ENCODE results near the gene CBLC. TPM values are rescaled to one million over a fixed set of nuclear protein-coding genes. Genes with fewer than 3 reads are reported as not detected.

CBLC gene
- total RNA-seq, 4 donors from 2014 or later = 64.3 to 87.0 (median 75.6) TPM

GRCh38 chr19:44756089-44756562 lies 21.6 kb upstream of the CBLC start:
- no peak for DNase-seq (ENCODE audit: low spot score in 2 of 2)
- intact Hi-C loops (cut with DNase I; ENCODE audit: low total_unique reads) = loop anchor here (5.0 kb wide), 1 partner anchor 826 kb away; the partner anchor contains the start of gene OPA3
- no peak for TF ChIP-seq POLR2A (IDR thresholded peaks at IDR 0.05)
- TF ChIP-seq CTCF (IDR thresholded peaks at IDR 0.05) = no peak
- WGBS, 2 donors = 90 to 91% methylated on average over 7 of the region's 7 CpGs
- H3K4me3 ChIP-seq (ENCODE audit: low read depth, poor library complexity, severe bottlenecking) = no peak overlapping the region

DNA sequence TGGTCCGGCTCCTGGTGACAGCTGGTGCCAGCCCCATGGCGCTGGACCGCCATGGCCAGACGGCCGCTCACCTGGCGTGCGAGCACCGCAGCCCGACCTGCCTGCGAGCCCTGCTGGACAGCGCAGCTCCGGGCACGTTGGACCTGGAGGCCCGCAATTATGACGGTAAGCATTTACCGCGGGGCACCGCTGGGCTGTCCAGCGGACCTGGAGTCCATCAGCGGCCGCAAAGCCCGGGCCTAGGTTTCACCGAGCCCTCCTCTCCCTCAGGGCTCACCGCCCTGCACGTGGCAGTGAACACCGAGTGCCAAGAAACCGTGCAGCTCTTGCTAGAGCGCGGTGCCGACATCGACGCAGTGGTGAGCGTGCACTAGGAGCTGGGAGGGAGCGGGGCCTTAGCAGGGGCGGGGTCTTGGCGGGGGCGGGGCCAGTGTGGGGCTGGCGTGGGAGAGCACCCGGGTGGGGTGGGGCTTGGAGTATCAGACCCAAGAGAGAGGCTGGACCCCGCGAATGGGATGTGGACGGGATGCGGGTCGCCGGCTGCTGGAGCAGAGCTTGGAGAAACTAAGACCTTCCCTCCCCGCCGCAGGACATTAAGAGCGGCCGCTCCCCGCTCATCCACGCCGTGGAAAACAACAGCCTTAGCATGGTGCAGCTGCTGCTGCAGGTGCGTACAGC lies 20.5 kb upstream of the CBLC start:
- TF ChIP-seq CTCF (IDR thresholded peaks at IDR 0.05) (no peak), POLR2A (IDR thresholded peaks at IDR 0.05) (no peak)
- WGBS, 2 donors = 53 to 64% methylated on average over 21 to 42 of the region's 53 CpGs
- intact Hi-C loops (cut with DNase I; ENCODE audit: low total_unique reads) = loop anchor here (5.0 kb wide), 1 partner anchor 825 kb away; the partner anchor contains the start of gene OPA3
- peak in 1 of 2 donors; percentile 90 for DNase-seq (ENCODE audit: low spot score in 2 of 2)
- no peak overlapping the region for H3K4me3 ChIP-seq (ENCODE audit: low read depth, poor library complexity, severe bottlenecking)

DNA sequence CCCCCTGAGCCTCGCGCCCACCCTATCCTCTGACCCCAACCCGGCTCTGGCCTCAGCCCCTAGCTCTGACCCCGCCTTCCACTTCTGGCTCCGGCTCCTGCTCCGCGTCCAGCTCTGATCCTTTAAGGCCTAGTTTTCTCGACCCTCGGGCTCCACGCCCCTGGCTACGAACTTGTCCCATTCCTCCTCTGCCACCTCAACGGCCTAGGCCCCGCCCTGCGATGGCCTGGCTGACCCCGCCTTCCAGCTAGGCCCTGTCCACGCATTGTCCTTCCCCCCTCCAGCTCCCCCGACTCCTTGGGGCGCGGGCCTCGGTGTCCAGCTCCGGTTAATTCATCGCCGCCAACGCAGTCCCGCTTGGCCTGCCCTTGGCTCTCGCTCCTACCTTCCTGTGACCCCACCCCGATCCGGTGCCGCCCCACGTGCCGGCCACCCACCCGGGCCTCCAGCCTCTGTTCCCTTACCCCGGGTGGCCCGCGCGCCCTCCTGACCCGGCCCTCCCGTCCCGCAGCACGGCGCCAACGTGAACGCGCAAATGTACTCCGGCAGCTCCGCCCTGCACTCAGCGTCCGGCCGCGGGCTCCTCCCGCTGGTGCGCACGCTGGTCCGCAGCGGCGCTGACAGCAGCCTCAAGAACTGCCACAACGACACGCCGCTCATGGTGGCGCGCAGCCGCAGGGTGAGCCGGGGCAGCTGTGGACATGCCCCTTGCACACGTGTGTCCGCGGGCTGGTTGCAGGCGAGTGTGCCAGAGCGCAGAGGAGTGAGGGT lies 19.8 kb upstream of the CBLC start:
- no peak overlapping the region for H3K4me3 ChIP-seq (ENCODE audit: low read depth, poor library complexity, severe bottlenecking)
- intact Hi-C loops (cut with DNase I; ENCODE audit: low total_unique reads) = loop anchor here (5.0 kb wide), 1 partner anchor 824 kb away; the partner anchor contains the start of gene OPA3
- DNase-seq (ENCODE audit: low spot score in 2 of 2) = no peak
- TF ChIP-seq CTCF (IDR thresholded peaks at IDR 0.05) (no peak), POLR2A (IDR thresholded peaks at IDR 0.05) (no peak)
- 68 to 76% methylated on average over 59 to 64 of the region's 68 CpGs for WGBS, 2 donors

GRCh38 chr19:44758596-44758995 lies 19.1 kb upstream of the CBLC start:
- TF ChIP-seq POLR2A (IDR thresholded peaks at IDR 0.05) (no peak), CTCF (IDR thresholded peaks at IDR 0.05) (no peak)
- H3K4me3 ChIP-seq (ENCODE audit: low read depth, poor library complexity, severe bottlenecking) = no peak overlapping the region
- WGBS, 2 donors = 75 to 83% methylated on average over 9 of the region's 9 CpGs
- intact Hi-C loops (cut with DNase I; ENCODE audit: low total_unique reads) = loop anchor here (5.0 kb wide), 1 partner anchor 824 kb away; the partner anchor contains the start of gene OPA3
- no peak for DNase-seq (ENCODE audit: low spot score in 2 of 2)

DNA sequence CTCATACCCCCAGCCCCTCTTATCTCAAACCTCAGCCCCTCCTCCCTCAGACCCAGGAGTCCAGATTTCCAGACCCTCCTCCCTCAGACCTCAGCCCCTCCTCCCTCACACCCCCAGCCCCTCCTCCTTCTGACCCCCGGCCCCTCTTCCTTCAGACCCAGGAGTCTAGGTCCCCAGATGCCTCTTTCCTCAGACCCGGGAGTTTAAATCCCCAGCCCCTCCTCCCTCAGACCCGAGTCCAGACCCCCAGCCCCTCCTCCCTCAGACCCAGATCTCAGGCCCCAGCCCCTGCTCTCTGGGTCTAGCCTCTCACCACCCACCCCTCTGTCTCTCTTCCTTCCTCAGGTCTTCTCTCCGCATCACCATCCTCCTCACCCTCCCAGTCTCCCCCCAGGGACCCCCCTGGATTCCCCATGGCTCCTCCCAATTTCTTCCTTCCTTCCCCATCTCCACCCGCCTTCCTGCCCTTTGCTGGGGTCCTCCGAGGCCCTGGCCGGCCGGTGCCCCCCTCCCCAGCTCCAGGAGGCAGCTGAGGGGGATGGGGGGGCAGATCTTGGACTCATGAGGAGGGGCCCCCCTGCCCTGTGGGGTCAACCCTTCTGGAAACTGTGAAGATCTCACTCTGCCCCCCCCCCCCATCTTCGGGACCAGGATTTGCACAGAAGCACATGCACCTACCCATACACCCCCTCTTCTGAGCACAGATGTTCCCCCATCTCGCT lies 18.4 kb upstream of the CBLC start:
- no peak for DNase-seq (ENCODE audit: low spot score in 2 of 2)
- intact Hi-C loops (cut with DNase I; ENCODE audit: low total_unique reads) = loop anchor here (5.0 kb wide), 1 partner anchor 823 kb away; the partner anchor contains the start of gene OPA3
- 79 to 85% methylated on average over 10 of the region's 10 CpGs for WGBS, 2 donors
- TF ChIP-seq POLR2A (IDR thresholded peaks at IDR 0.05) = no peak
- TF ChIP-seq CTCF (IDR thresholded peaks at IDR 0.05) = no peak
- H3K4me3 ChIP-seq (ENCODE audit: low read depth, poor library complexity, severe bottlenecking) = no peak overlapping the region

Measured in lower leg skin (tissue), 4 donors.